H1 (cell line): Measurements from ENCODE around the gene HNRNPH3. TPM values are rescaled to one million over a fixed set of nuclear protein-coding genes. Genes with fewer than 3 reads are reported as not detected.

Experiments
- CTCF ChIA-PET: fragments of 300-600 bp; sonication (Branson Sonifier 250); formaldehyde crosslinking; loops from one replicate; lab custom pipeline; 2021; ENCODE audit not compliant: partially characterized antibody; lab: Charles Lee
- POLR2A ChIA-PET: fragments of 300-600 bp; sonication (Branson Sonifier 250); formaldehyde crosslinking; loops from one replicate; lab custom pipeline; 2021; ENCODE audit warnings: inconsistent platforms; ENCODE audit not compliant: partially characterized antibody; lab: Charles Lee
- DNase-seq, 2 experiments: peaks; one replicate each; pipeline versions ENCODE4 v3.0.0 to v3.0.0-alpha.2; 2010 to 2022; ENCODE audit warnings: low spot score in 2 of 2, low read depth in 1 of 2, mixed read lengths in 1 of 2
- FAIRE-seq: peaks from 2 replicates; lab custom pipeline; 2011; peaks lifted over from hg19 to GRCh38; lab: Jason Lieb, UNC
- H2AFZ ChIP-seq: 2 replicates; pipeline ENCODE4 v1.8.1; 2012; ENCODE audit warnings: low read length, inconsistent platforms
- H2AK5ac ChIP-seq: 2 replicates; pipeline ENCODE4 v1.6.1; 2013; ENCODE audit warnings: low read depth, low read length
- H2BK120ac ChIP-seq: replicated peaks from 2 replicates; pipeline ENCODE3; 2013; ENCODE audit warnings: low read depth, low read length, inconsistent platforms
- H2BK12ac ChIP-seq: 2 replicates; pipeline ENCODE4 v1.6.1; 2013; ENCODE audit warnings: low read depth, low read length
- H2BK15ac ChIP-seq: 2 replicates; pipeline ENCODE4 v1.6.1; 2013; ENCODE audit warnings: low read length
- H2BK20ac ChIP-seq: 2 replicates; pipeline ENCODE4 v1.6.1; 2013; ENCODE audit warnings: low read length
- H2BK5ac ChIP-seq: 2 replicates; pipeline ENCODE4 v1.6.1; 2013; ENCODE audit warnings: low read depth, low read length
- H3K14ac ChIP-seq: 2 replicates; pipeline ENCODE4 v1.6.1; 2013; ENCODE audit warnings: inconsistent platforms; ENCODE audit not compliant: insufficient read length
- H3K18ac ChIP-seq: 2 replicates; pipeline ENCODE4 v1.6.1; 2013; ENCODE audit warnings: low read length; ENCODE audit errors: extremely low read depth
- H3K23ac ChIP-seq: 2 replicates; pipeline ENCODE4 v1.6.1; 2013; ENCODE audit warnings: inconsistent platforms; ENCODE audit not compliant: insufficient read length
- H3K23me2 ChIP-seq: 2 replicates; pipeline ENCODE4 v1.6.1; 2013; ENCODE audit warnings: low read depth, low read length
- H3K27ac ChIP-seq: 2 replicates; pipeline ENCODE4 v1.6.1; 2011; ENCODE audit warnings: low read depth, low read length, inconsistent platforms
- H3K27me3 ChIP-seq, 4 experiments: replicated peaks in 1 of 4; 1 replicate in 1 of 4; 2 replicates in 3 of 4; pipeline versions ENCODE4 v1.6.1 to v1.8.1; 2011 to 2013; ENCODE audit warnings: low read length in 3 of 4, mild to moderate bottlenecking in 3 of 4, inconsistent platforms in 2 of 4, mixed read lengths in 2 of 4, moderate library complexity in 1 of 4; ENCODE audit not compliant: control insufficient read depth in 3 of 4, insufficient read depth in 3 of 4; ENCODE audit errors: extremely low read depth in 1 of 4
- H3K36me3 ChIP-seq, 4 experiments: 2 replicates each; pipeline versions ENCODE4 v1.6.1 to v1.8.1; 2011 to 2013; ENCODE audit warnings: mild to moderate bottlenecking in 4 of 4, low read length in 3 of 4, moderate library complexity in 2 of 4, control low read depth in 1 of 4, inconsistent platforms in 1 of 4; ENCODE audit not compliant: insufficient read depth in 4 of 4, control insufficient read depth in 2 of 4
- H3K4ac ChIP-seq: replicated peaks from 2 replicates; pipeline ENCODE3; 2013; ENCODE audit warnings: low read length, low read depth, mixed read lengths, inconsistent platforms; ENCODE audit not compliant: insufficient read length
- H3K4me1 ChIP-seq, 4 experiments: replicated peaks in 1 of 4; 1 replicate in 1 of 4; 2 replicates in 3 of 4; pipeline versions ENCODE4 v1.6.1 to v1.8.1; 2011 to 2013; ENCODE audit warnings: low read length in 3 of 4, inconsistent platforms in 2 of 4, mixed read lengths in 1 of 4; ENCODE audit not compliant: insufficient read depth in 4 of 4, control insufficient read depth in 3 of 4
- H3K4me2 ChIP-seq, 2 experiments: 2 replicates each; pipeline versions ENCODE4 v1.6.1 to v1.8.1; 2011 to 2013; ENCODE audit warnings: low read depth in 2 of 2, low read length in 2 of 2, control low read depth in 1 of 2, inconsistent platforms in 1 of 2, mild to moderate bottlenecking in 1 of 2; ENCODE audit not compliant: insufficient read depth in 1 of 2
- H3K4me3 ChIP-seq, 4 experiments: fragments of 200-600, 300-600 bp in 1 of 4; sonication (generic), shearing (Covaris generic), sonication (Bioruptor Twin) in 1 of 4; 2 replicates each; pipeline versions ENCODE4 v1.5.1 to v1.8.1; 2011 to 2016; ENCODE audit warnings: low read length in 4 of 4, low read depth in 3 of 4, control low read depth in 2 of 4, inconsistent platforms in 2 of 4, mild to moderate bottlenecking in 2 of 4, mixed read lengths in 1 of 4, moderate library complexity in 1 of 4; ENCODE audit not compliant: insufficient read depth in 2 of 4; ENCODE audit errors: extremely low read depth in 1 of 4
- H3K56ac ChIP-seq: replicated peaks from 2 replicates; pipeline ENCODE3; 2013; ENCODE audit warnings: low read depth, mild to moderate bottlenecking, mixed read lengths, low read length, inconsistent platforms; ENCODE audit not compliant: insufficient read length
- H3K79me1 ChIP-seq: 2 replicates; pipeline ENCODE4 v1.6.1; 2013; ENCODE audit warnings: low read depth, low read length, control low read depth
- H3K79me2 ChIP-seq, 2 experiments: 2 replicates each; pipeline versions ENCODE4 v1.6.1 to v1.8.1; 2012 to 2013; ENCODE audit warnings: low read length in 2 of 2, mild to moderate bottlenecking in 2 of 2, inconsistent platforms in 1 of 2; ENCODE audit not compliant: insufficient read depth in 2 of 2, control insufficient read depth in 1 of 2
- H3K9ac ChIP-seq, 4 experiments: replicated peaks in 1 of 4; 1 replicate in 1 of 4; 2 replicates in 3 of 4; pipeline versions ENCODE4 v1.6.1 to v1.8.1; 2011 to 2013; ENCODE audit warnings: low read depth in 3 of 4, low read length in 3 of 4, control low read depth in 2 of 4, mild to moderate bottlenecking in 2 of 4, moderate library complexity in 2 of 4, inconsistent platforms in 1 of 4; ENCODE audit errors: extremely low read depth in 1 of 4
- H3K9me3 ChIP-seq, 2 experiments: 2 replicates each; pipeline versions ENCODE4 v1.6.1 to v1.8.1; 2012 to 2013; ENCODE audit warnings: mild to moderate bottlenecking in 2 of 2, moderate library complexity in 2 of 2, control low read depth in 1 of 2, inconsistent platforms in 1 of 2, low read depth in 1 of 2, low read length in 1 of 2, mixed read lengths in 1 of 2; ENCODE audit not compliant: insufficient read depth in 2 of 2
- H4K20me1 ChIP-seq, 2 experiments: replicated peaks in 1 of 2; 2 replicates each; pipeline versions ENCODE3 to v1.8.1; 2011 to 2013; ENCODE audit warnings: inconsistent platforms in 2 of 2, low read length in 2 of 2, mild to moderate bottlenecking in 1 of 2; ENCODE audit not compliant: insufficient read depth in 2 of 2, control insufficient read depth in 1 of 2
- H4K5ac ChIP-seq: 2 replicates; pipeline ENCODE4 v1.6.1; 2013; ENCODE audit warnings: low read length, low read depth, mixed read lengths, inconsistent platforms; ENCODE audit not compliant: insufficient read length
- H4K8ac ChIP-seq: 2 replicates; pipeline ENCODE4 v1.8.0; 2013; ENCODE audit warnings: mild to moderate bottlenecking, moderate library complexity, low read length, inconsistent platforms; ENCODE audit not compliant: insufficient read depth; ENCODE audit errors: extremely low read depth
- H4K91ac ChIP-seq: replicated peaks from 2 replicates; pipeline ENCODE3; 2013; ENCODE audit warnings: low read length, mixed read lengths, inconsistent platforms; ENCODE audit not compliant: insufficient read length
- CBX8 ChIP-seq: fragments of 300-800, 300-1000 bp; sonication (generic); IDR thresholded peaks from 2 replicates; pipeline ENCODE4 v1.7.1; 2016; ENCODE audit warnings: low read depth, low read length, borderline replicate concordance
- CHD2 ChIP-seq: IDR thresholded peaks from 2 replicates; pipeline ENCODE4 v1.6.1; 2012; ENCODE audit warnings: low read length, improper control_type of control experiment
- FOSL1 ChIP-seq: IDR thresholded peaks from 2 replicates; pipeline ENCODE4 v1.6.1; 2011; ENCODE audit warnings: mild to moderate bottlenecking, low read depth, low read length, moderate library complexity; ENCODE audit not compliant: insufficient read depth
- MAFK ChIP-seq: IDR thresholded peaks from 2 replicates; pipeline ENCODE4 v1.6.1; 2012; ENCODE audit warnings: low read depth, mild to moderate bottlenecking, improper control_type of control experiment, low read length
- NANOG ChIP-seq: IDR thresholded peaks from 2 replicates; pipeline ENCODE4 v1.6.1; 2011; ENCODE audit warnings: low read length, low read depth, mild to moderate bottlenecking, inconsistent platforms; ENCODE audit not compliant: insufficient read depth, poor library complexity, severe bottlenecking
- POLR2AphosphoS5 ChIP-seq: IDR thresholded peaks from 2 replicates; pipeline ENCODE4 v1.6.1; 2011; ENCODE audit warnings: low read depth, low read length
- polyA plus RNA-seq, 7 experiments: library from polyadenylated mRNA; depleted of rRNA in 3 of 7; stranded (reverse) in 5 of 7; unstranded in 2 of 7; fragments of >200 nt in 5 of 7; fragments of 200-250 nt in 2 of 7; gene quantifications; 1 replicate in 5 of 7; 2 replicates in 1 of 7; 4 replicates in 1 of 7; pipeline versions ENCODE4 v1.2.1 to v1.2.3, GENCODE V29; 2011 to 2013; ENCODE audit warnings: missing spikeins in 2 of 7, mixed read lengths in 2 of 7
- total RNA-seq: library from RNA; stranded (reverse); fragmentation: NEBNext Ultra II Directional; extraction: Animal tissue kit (Norgen Biotek cat#: 25700); gene quantifications from 2 replicates; pipeline ENCODE4 v1.2.1, GENCODE V29; 2021

HNRNPH3 gene
- total and polyA plus RNA-seq, 2 of the 8 experiments (the other 6 are each of a cell fraction or from before 2014, with no cell fraction given): 63.2 to 230 TPM

DNA sequence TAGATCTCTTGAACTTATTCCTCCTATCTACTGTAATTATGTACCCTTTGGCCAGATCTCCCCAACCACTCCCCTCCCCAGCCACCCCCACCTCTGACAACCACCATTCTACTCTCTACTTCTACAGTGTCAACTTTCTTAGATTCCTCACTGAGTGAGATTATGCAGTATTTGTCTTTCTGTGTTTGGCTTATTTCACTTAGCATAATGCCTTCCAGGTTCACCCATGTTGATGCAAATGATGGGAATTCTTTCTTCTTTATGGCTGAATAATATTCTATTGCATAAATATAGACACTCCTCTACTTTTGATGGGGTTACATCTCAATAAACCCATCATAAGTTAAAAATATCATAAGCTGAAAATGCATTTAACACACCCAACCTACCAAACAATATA, 21.3 kb upstream of the HNRNPH3 start:
- H2BK12ac ChIP-seq: no peak overlapping the region
- no peak overlapping the region for H3K4me3 ChIP-seq
- no peak overlapping the region for H2AK5ac ChIP-seq
- H2BK5ac ChIP-seq: no peak overlapping the region
- H2BK120ac ChIP-seq: no peak overlapping the region
- no peak overlapping the region for H3K23ac ChIP-seq
- no peak overlapping the region for H2AFZ ChIP-seq
- ChIA-PET CTCF (interaction anchor here (0.6 kb wide), 1 partner anchor 8 kb away, joined by 4 read pairs; no protein-coding TSS in a partner anchor), POLR2A (interaction anchor here (1.1 kb wide), 1 partner anchor 22 kb away, joined by 3 read pairs; the partner anchor contains the start of genes HNRNPH3 and PBLD)
- H4K20me1 ChIP-seq: no peaks in the 10 kb centered on the region
- H3K27ac ChIP-seq: no peak overlapping the region
- DNase-seq (no peak), FAIRE-seq (no peak)
- peaks cover 0 to 3% (median 0%) of the 10 kb centered on the region in 4 experiments; a peak in 1 of 7 replicates for H3K4me1 ChIP-seq
- H3K79me1 ChIP-seq: no peaks in the 10 kb centered on the region
- no peaks in the 10 kb centered on the region for H3K9me3 ChIP-seq
- H3K18ac ChIP-seq: no peak overlapping the region
- H3K79me2 ChIP-seq: no peaks in the 10 kb centered on the region
- no peak overlapping the region for H2BK15ac ChIP-seq
- H3K14ac ChIP-seq: no peak overlapping the region
- TF ChIP-seq MAFK (no peak), CHD2 (no peak), CBX8 (no peak), POLR2AphosphoS5 (no peak), FOSL1 (no peak), NANOG (no peak)
- no peak overlapping the region for H3K4me2 ChIP-seq
- no peaks in the 10 kb centered on the region for H3K36me3 ChIP-seq
- no peak overlapping the region for H4K91ac ChIP-seq
- H4K8ac ChIP-seq: no peak overlapping the region
- H3K27me3 ChIP-seq: no peaks in the 10 kb centered on the region
- H4K5ac ChIP-seq: no peak overlapping the region
- H3K56ac ChIP-seq: no peak overlapping the region
- H3K4ac ChIP-seq: no peak overlapping the region
- H3K9ac ChIP-seq: no peak overlapping the region
- H3K23me2 ChIP-seq: no peaks in the 10 kb centered on the region; the same call in 1 of the 2 replicates
- H2BK20ac ChIP-seq: no peak overlapping the region
